Activated T-cell treated with anti-CD3 and anti-CD28 coated beads, Interleukin-2, amount 50 U/mL, for 24 hours (primary cell): Measurements from ENCODE around the gene MYO7A.

Experiments
- DNase-seq: peaks from one replicate; pipeline ENCODE4 v3.0.0-alpha.2; 2020
- H3K27ac Mint-ChIP-seq: 2 replicates; pipeline ENCODE4 v1.8.0; 2020; ENCODE audit warnings: mild to moderate bottlenecking, mixed read lengths
- H3K27me3 Mint-ChIP-seq: 2 replicates; pipeline ENCODE4 v1.8.0; 2020; ENCODE audit warnings: mixed read lengths
- H3K36me3 Mint-ChIP-seq: 2 replicates; pipeline ENCODE4 v1.8.0; 2020; ENCODE audit warnings: low read depth, mixed read lengths
- H3K4me1 Mint-ChIP-seq: 2 replicates; pipeline ENCODE4 v1.8.0; 2020; ENCODE audit warnings: low read depth, mixed read lengths
- H3K4me3 Mint-ChIP-seq: 2 replicates; pipeline ENCODE4 v1.8.0; 2020; ENCODE audit warnings: mild to moderate bottlenecking, moderate library complexity, mixed read lengths
- H3K9me3 Mint-ChIP-seq: 2 replicates; pipeline ENCODE4 v1.8.0; 2020; ENCODE audit warnings: mixed read lengths

The MYO7A gene

GRCh38 chr11:77114089-77114463, 14.0 kb upstream of the MYO7A start:
- Mint-ChIP-seq H3K4me1 (peaks cover 1% of the 10 kb centered on the region), H3K36me3 (no peaks in the 10 kb centered on the region), H3K27me3 (no peaks in the 10 kb centered on the region), H3K27ac (no peak overlapping the region), H3K4me3 (no peak overlapping the region), H3K9me3 (no peaks in the 10 kb centered on the region)
- no peak for DNase-seq

GRCh38 chr11:77115181-77115611, 12.8 kb upstream of the MYO7A start:
- DNase-seq, result no peak
- H3K4me3 Mint-ChIP-seq, result no peak overlapping the region
- H3K27me3 Mint-ChIP-seq, result no peaks in the 10 kb centered on the region
- H3K4me1 Mint-ChIP-seq, result peaks cover 1% of the 10 kb centered on the region
- no peaks in the 10 kb centered on the region for H3K36me3 Mint-ChIP-seq
- H3K9me3 Mint-ChIP-seq, result no peaks in the 10 kb centered on the region
- no peak overlapping the region for H3K27ac Mint-ChIP-seq

GRCh38 chr11:77115956-77116355, 12.1 kb upstream of the MYO7A start:
- H3K4me3 Mint-ChIP-seq, result no peak overlapping the region
- H3K27ac Mint-ChIP-seq, result no peak overlapping the region
- DNase-seq, result no peak
- H3K9me3 Mint-ChIP-seq, result no peaks in the 10 kb centered on the region
- peaks cover 1% of the 10 kb centered on the region for H3K4me1 Mint-ChIP-seq
- H3K27me3 Mint-ChIP-seq, result no peaks in the 10 kb centered on the region
- H3K36me3 Mint-ChIP-seq, result no peaks in the 10 kb centered on the region

GRCh38 chr11:77117492-77117891, 10.6 kb upstream of the MYO7A start:
- Mint-ChIP-seq H3K27me3 (no peaks in the 10 kb centered on the region), H3K4me3 (no peak overlapping the region), H3K4me1 (peaks cover 1% of the 10 kb centered on the region), H3K27ac (no peak overlapping the region), H3K36me3 (no peaks in the 10 kb centered on the region), H3K9me3 (no peaks in the 10 kb centered on the region)
- no peak for DNase-seq

- DNase-seq, result no peak
- Mint-ChIP-seq H3K4me1 (peaks cover 1% of the 10 kb centered on the region), H3K9me3 (no peaks in the 10 kb centered on the region), H3K27me3 (no peaks in the 10 kb centered on the region), H3K36me3 (no peaks in the 10 kb centered on the region), H3K4me3 (no peak overlapping the region), H3K27ac (no peak overlapping the region)
Measured at GRCh38 chr11:77118086-77118485, 10.0 kb upstream of the MYO7A start.

GRCh38 chr11:77118971-77119370, 9.1 kb upstream of the MYO7A start:
- no peaks in the 10 kb centered on the region for H3K36me3 Mint-ChIP-seq
- H3K27me3 Mint-ChIP-seq, result no peaks in the 10 kb centered on the region
- no peak for DNase-seq
- no peaks in the 10 kb centered on the region for H3K4me1 Mint-ChIP-seq
- H3K27ac Mint-ChIP-seq, result no peak overlapping the region
- no peaks in the 10 kb centered on the region for H3K9me3 Mint-ChIP-seq
- no peak overlapping the region for H3K4me3 Mint-ChIP-seq

- DNase-seq, result no peak
- Mint-ChIP-seq H3K36me3 (no peaks in the 10 kb centered on the region), H3K9me3 (no peaks in the 10 kb centered on the region), H3K27me3 (no peaks in the 10 kb centered on the region), H3K4me3 (no peak overlapping the region), H3K4me1 (no peaks in the 10 kb centered on the region), H3K27ac (no peak overlapping the region)
Measured at GRCh38 chr11:77119531-77119936, 8.5 kb upstream of the MYO7A start.

- Mint-ChIP-seq H3K36me3 (no peaks in the 10 kb centered on the region), H3K4me3 (no peak overlapping the region), H3K27me3 (no peaks in the 10 kb centered on the region), H3K9me3 (no peaks in the 10 kb centered on the region), H3K27ac (no peak overlapping the region), H3K4me1 (no peaks in the 10 kb centered on the region)
- no peak for DNase-seq
Measured at GRCh38 chr11:77120571-77120970, 7.5 kb upstream of the MYO7A start.

GRCh38 chr11:77121096-77121640, 6.9 kb upstream of the MYO7A start:
- Mint-ChIP-seq H3K9me3 (no peaks in the 10 kb centered on the region), H3K36me3 (no peaks in the 10 kb centered on the region), H3K4me3 (no peak overlapping the region), H3K27me3 (peaks cover under 1% of the 10 kb centered on the region), H3K4me1 (no peaks in the 10 kb centered on the region), H3K27ac (no peak overlapping the region)
- no peak for DNase-seq

- Mint-ChIP-seq H3K27ac (no peak overlapping the region), H3K27me3 (peaks cover 7% of the 10 kb centered on the region)
Measured at GRCh38 chr11:77121876-77122575, 6.0 kb upstream of the MYO7A start.

GRCh38 chr11:77122576-77123212, 5.4 kb upstream of the MYO7A start:
- Mint-ChIP-seq H3K4me3 (no peak overlapping the region), H3K9me3 (no peaks in the 10 kb centered on the region), H3K36me3 (no peaks in the 10 kb centered on the region), H3K4me1 (peaks cover 8% of the 10 kb centered on the region), H3K27me3 (peaks cover 9% of the 10 kb centered on the region), H3K27ac (no peak overlapping the region)
- DNase-seq, result no peak

More at GRCh38 chr11:77121876-77122575, 6.0 kb upstream of the MYO7A start:
- no peaks in the 10 kb centered on the region for H3K36me3 Mint-ChIP-seq
- DNase-seq, result no peak
- H3K4me3 Mint-ChIP-seq, result no peak overlapping the region
- H3K4me1 Mint-ChIP-seq, result peaks cover 3% of the 10 kb centered on the region
- no peaks in the 10 kb centered on the region for H3K9me3 Mint-ChIP-seq

- no peak for DNase-seq
- no peaks in the 10 kb centered on the region for H3K36me3 Mint-ChIP-seq
- H3K9me3 Mint-ChIP-seq, result no peaks in the 10 kb centered on the region
- no peak overlapping the region for H3K4me3 Mint-ChIP-seq
- no peak overlapping the region for H3K27ac Mint-ChIP-seq
- H3K27me3 Mint-ChIP-seq, result peaks cover 13% of the 10 kb centered on the region
- H3K4me1 Mint-ChIP-seq, result peaks cover 14% of the 10 kb centered on the region
Measured at GRCh38 chr11:77123591-77123990, 4.5 kb upstream of the MYO7A start.

GRCh38 chr11:77124041-77124440, 4.0 kb upstream of the MYO7A start:
- Mint-ChIP-seq H3K27ac (no peak overlapping the region), H3K27me3 (peaks cover 13% of the 10 kb centered on the region), H3K4me3 (no peak overlapping the region)

GRCh38 chr11:77124488-77124887, 3.6 kb upstream of the MYO7A start:
- Mint-ChIP-seq H3K9me3 (no peaks in the 10 kb centered on the region), H3K4me3 (no peak overlapping the region), H3K27me3 (peaks cover 13% of the 10 kb centered on the region), H3K4me1 (peaks cover 14% of the 10 kb centered on the region), H3K36me3 (no peaks in the 10 kb centered on the region), H3K27ac (no peak overlapping the region)
- DNase-seq, result no peak

More at GRCh38 chr11:77124041-77124440, 4.0 kb upstream of the MYO7A start:
- Mint-ChIP-seq H3K36me3 (no peaks in the 10 kb centered on the region), H3K4me1 (peaks cover 14% of the 10 kb centered on the region), H3K9me3 (no peaks in the 10 kb centered on the region)
- no peak for DNase-seq

- no peak overlapping the region for H3K4me3 Mint-ChIP-seq
- H3K36me3 Mint-ChIP-seq, result no peaks in the 10 kb centered on the region
- peaks cover 13% of the 10 kb centered on the region for H3K27me3 Mint-ChIP-seq
- no peak for DNase-seq
- no peak overlapping the region for H3K27ac Mint-ChIP-seq
- peaks cover 14% of the 10 kb centered on the region for H3K4me1 Mint-ChIP-seq
- no peaks in the 10 kb centered on the region for H3K9me3 Mint-ChIP-seq
Measured at GRCh38 chr11:77125191-77125590, 2.9 kb upstream of the MYO7A start.
